ENCODE results near the gene PRMT3. TPM values are rescaled to one million over a fixed set of nuclear protein-coding genes. Genes with fewer than 3 reads are reported as not detected.
"Not testable (repeated sequence)": the region's sequence is repeated elsewhere in the genome, so short reads cannot be mapped to it uniquely, and the experiment has no call there.

Gene PRMT3
- total RNA-seq, 2 donors from 2014 or later, result 26.2 to 27.1 TPM

DNA sequence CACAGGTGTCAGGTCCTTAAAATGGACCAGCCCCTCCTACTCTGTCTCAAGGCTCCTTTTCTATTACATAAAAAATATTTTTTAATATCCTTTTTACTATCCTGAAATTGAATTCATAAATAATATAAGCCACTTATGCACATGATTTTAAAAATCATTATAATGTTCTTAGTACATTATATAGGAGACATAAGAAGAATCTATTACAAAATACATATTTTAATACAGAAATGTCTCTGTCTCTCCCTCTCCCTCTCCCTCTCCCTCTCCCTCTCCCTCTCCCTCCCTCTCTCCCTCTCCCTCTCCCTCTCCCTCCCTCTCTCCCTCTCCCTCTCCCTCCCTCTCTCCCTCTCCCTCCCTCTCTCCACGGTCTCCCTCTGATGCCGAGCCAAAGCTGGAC, 159.9 kb downstream of the PRMT3 start:
- Mint-ChIP-seq H3K9me3 (peaks cover 11% of the 10 kb centered on the region), H3K27ac (no peak overlapping the region), H3K4me3 (no peak overlapping the region), H3K27me3 (ENCODE audit: insufficient read depth) (peaks cover 2% of the 10 kb centered on the region), H3K4me1 (peaks cover 34% of the 10 kb centered on the region), H3K36me3 (ENCODE audit: low read depth) (no peaks in the 10 kb centered on the region)
- WGBS, 2 experiments (ENCODE audit: insufficient coverage in 1 of 2, insufficient read length in 1 of 2), result no CpG with 5 or more reads among the region's 2 CpGs
- Histone ChIP-seq H3K4me1 (ENCODE audit: control insufficient read depth, insufficient read depth, low read length) (peaks cover 12% of the 10 kb centered on the region), H3K9me3 (ENCODE audit: control insufficient read depth, low read length) (no peaks in the 10 kb centered on the region), H3K9ac (ENCODE audit: extremely low read depth, low read length, poor library complexity, severe bottlenecking) (no peak overlapping the region), H3K27me3 (ENCODE audit: control insufficient read depth, insufficient read depth, low read length, poor library complexity, severe bottlenecking) (no peaks in the 10 kb centered on the region), H3K4me3 (ENCODE audit: low read length) (no peak overlapping the region), H3K36me3 (ENCODE audit: control insufficient read depth, insufficient read depth, low read length) (no peaks in the 10 kb centered on the region), H3K27ac (ENCODE audit: low read depth, low read length) (no peak overlapping the region)
- no peak for DNase-seq
- TF ChIP-seq, protein P1, sequence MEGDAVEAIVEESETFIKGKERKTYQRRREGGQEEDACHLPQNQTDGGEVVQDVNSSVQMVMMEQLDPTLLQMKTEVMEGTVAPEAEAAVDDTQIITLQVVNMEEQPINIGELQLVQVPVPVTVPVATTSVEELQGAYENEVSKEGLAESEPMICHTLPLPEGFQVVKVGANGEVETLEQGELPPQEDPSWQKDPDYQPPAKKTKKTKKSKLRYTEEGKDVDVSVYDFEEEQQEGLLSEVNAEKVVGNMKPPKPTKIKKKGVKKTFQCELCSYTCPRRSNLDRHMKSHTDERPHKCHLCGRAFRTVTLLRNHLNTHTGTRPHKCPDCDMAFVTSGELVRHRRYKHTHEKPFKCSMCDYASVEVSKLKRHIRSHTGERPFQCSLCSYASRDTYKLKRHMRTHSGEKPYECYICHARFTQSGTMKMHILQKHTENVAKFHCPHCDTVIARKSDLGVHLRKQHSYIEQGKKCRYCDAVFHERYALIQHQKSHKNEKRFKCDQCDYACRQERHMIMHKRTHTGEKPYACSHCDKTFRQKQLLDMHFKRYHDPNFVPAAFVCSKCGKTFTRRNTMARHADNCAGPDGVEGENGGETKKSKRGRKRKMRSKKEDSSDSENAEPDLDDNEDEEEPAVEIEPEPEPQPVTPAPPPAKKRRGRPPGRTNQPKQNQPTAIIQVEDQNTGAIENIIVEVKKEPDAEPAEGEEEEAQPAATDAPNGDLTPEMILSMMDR (conservative IDR thresholded peaks at IDR 0.05), result no peak

DNA sequence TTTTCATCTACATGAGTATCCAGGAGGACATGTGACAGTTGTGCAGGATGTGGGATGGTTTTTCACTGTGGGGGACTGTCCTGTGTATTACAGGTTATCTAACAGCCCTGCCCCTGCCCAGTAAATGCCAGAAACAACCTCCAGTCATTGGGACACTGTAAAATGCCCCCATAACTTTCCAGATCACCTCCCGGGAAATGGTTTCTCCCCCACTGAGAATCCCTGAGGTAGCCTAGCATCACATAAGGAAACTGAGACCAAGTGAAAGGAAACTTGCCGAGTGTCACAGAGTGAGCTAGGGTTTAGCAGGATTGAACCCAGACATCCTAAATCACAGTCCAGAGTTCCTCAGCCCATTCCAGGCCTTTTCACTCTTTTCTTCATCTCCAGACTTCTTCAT, 163.6 kb downstream of the PRMT3 start:
- Histone ChIP-seq H3K4me1 (ENCODE audit: control insufficient read depth, insufficient read depth, low read length) (no peaks in the 10 kb centered on the region), H3K9me3 (ENCODE audit: control insufficient read depth, low read length) (peaks cover 9% of the 10 kb centered on the region), H3K27ac (ENCODE audit: low read depth, low read length) (no peak overlapping the region), H3K4me3 (ENCODE audit: low read length) (no peak overlapping the region), H3K9ac (ENCODE audit: extremely low read depth, low read length, poor library complexity, severe bottlenecking) (no peak overlapping the region), H3K27me3 (ENCODE audit: control insufficient read depth, insufficient read depth, low read length, poor library complexity, severe bottlenecking) (no peaks in the 10 kb centered on the region), H3K36me3 (ENCODE audit: control insufficient read depth, insufficient read depth, low read length) (no peaks in the 10 kb centered on the region)
- TF ChIP-seq, protein P1 (conservative IDR thresholded peaks at IDR 0.05), result no peak
- H3K27me3 Mint-ChIP-seq (ENCODE audit: insufficient read depth), result peaks cover 7% of the 10 kb centered on the region
- no peak overlapping the region for H3K4me3 Mint-ChIP-seq
- peaks cover 2% of the 10 kb centered on the region for H3K36me3 Mint-ChIP-seq (ENCODE audit: low read depth)
- WGBS, 2 experiments (ENCODE audit: insufficient coverage in 1 of 2, insufficient read length in 1 of 2), result 38 to 71% methylated on average over 1 to 2 of the region's 2 CpGs
- no peak for DNase-seq
- peaks cover 22% of the 10 kb centered on the region for H3K9me3 Mint-ChIP-seq
- peaks cover 10% of the 10 kb centered on the region for H3K4me1 Mint-ChIP-seq
- no peak overlapping the region for H3K27ac Mint-ChIP-seq

DNA sequence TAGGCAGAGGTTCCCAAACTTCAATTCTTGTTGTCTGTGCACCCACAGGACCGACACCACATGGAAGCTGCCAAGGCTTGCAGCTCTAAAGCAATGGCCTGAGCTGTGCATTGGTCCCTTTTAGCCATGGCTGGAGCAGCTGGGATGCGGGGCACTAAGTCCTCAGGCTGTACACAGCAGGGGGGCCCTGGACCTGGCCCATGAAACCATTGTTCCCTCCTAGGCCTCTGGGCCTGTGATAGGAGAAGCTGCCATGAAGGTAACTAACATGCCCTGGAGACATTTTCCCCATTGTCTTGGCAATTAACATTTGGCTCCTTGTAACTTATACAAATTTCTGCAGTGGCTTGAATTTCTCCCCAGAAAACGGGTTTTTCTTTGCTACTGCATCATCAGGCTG, 168.3 kb downstream of the PRMT3 start:
- H3K4me3 Mint-ChIP-seq, result no peak overlapping the region

DNA sequence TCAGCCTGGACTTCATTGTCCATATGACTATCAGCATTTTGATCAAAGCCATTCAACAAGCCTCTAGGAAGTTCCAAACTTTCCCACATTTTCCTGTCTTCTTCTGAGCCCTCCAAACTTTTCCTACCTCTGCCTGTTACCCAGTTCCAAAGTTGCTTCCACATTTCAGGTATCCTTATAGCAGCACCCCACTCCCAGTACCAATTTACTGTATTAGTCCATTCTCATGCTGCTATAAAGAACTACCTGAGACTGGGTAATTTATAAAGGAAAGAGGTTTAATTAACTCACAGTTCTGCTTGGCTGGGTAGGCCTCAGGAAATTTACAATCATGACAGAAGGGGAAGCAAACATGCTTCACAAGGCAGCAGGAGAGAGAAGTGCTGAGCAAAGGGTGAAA, 168.9 kb downstream of the PRMT3 start:
- H3K9me3 Mint-ChIP-seq, result peaks cover 21% of the 10 kb centered on the region
- H3K27me3 Mint-ChIP-seq (ENCODE audit: insufficient read depth); H3K4me1 ChIP-seq (ENCODE audit: control insufficient read depth, insufficient read depth, low read length); H3K36me3 ChIP-seq (ENCODE audit: control insufficient read depth, insufficient read depth, low read length); H3K27ac Mint-ChIP-seq; H3K36me3 Mint-ChIP-seq (ENCODE audit: low read depth); H3K4me3 ChIP-seq (ENCODE audit: low read length); H3K4me3 Mint-ChIP-seq; H3K27me3 ChIP-seq (ENCODE audit: control insufficient read depth, insufficient read depth, low read length, poor library complexity, severe bottlenecking); H3K9ac ChIP-seq (ENCODE audit: extremely low read depth, low read length, poor library complexity, severe bottlenecking); H3K27ac ChIP-seq (ENCODE audit: low read depth, low read length); DNase-seq: not testable (repeated sequence)
- H3K4me1 Mint-ChIP-seq, result peaks cover 11% of the 10 kb centered on the region
- peaks cover 19% of the 10 kb centered on the region for H3K9me3 ChIP-seq (ENCODE audit: control insufficient read depth, low read length)

More for the DNA sequence above, 168.3 kb downstream of the PRMT3 start:
- H3K4me3 ChIP-seq (ENCODE audit: low read length), result no peak overlapping the region
- no peaks in the 10 kb centered on the region for H3K36me3 ChIP-seq (ENCODE audit: control insufficient read depth, insufficient read depth, low read length)
- H3K27ac ChIP-seq (ENCODE audit: low read depth, low read length), result no peak overlapping the region
- Mint-ChIP-seq H3K27ac (no peak overlapping the region), H3K4me1 (peaks cover 10% of the 10 kb centered on the region), H3K36me3 (ENCODE audit: low read depth) (peaks cover 4% of the 10 kb centered on the region), H3K27me3 (ENCODE audit: insufficient read depth) (peaks cover 7% of the 10 kb centered on the region), H3K9me3 (peaks cover 21% of the 10 kb centered on the region)
- whole genome bisulfite sequencing, 2 experiments (ENCODE audit: insufficient coverage in 1 of 2, insufficient read length in 1 of 2), result 86 to 87% methylated on average over 3 of the region's 3 CpGs
- peaks cover 7% of the 10 kb centered on the region for H3K4me1 ChIP-seq (ENCODE audit: control insufficient read depth, insufficient read depth, low read length)
- no peak overlapping the region for H3K9ac ChIP-seq (ENCODE audit: extremely low read depth, low read length, poor library complexity, severe bottlenecking)
- DNase-seq, result no peak
- H3K9me3 ChIP-seq (ENCODE audit: control insufficient read depth, low read length), result peaks cover 19% of the 10 kb centered on the region
- TF ChIP-seq, protein P1 (conservative IDR thresholded peaks at IDR 0.05), result no peak
- no peaks in the 10 kb centered on the region for H3K27me3 ChIP-seq (ENCODE audit: control insufficient read depth, insufficient read depth, low read length, poor library complexity, severe bottlenecking)
